GM10847 (cell line): ENCODE data around the gene AMH.

Source experiments
- POLR2A ChIP-seq: IDR thresholded peaks from 2 replicates; pipeline ENCODE4 v1.6.1; 2011; ENCODE audit not compliant: insufficient read length; ENCODE audit errors: extremely low read depth

Gene AMH

GRCh38 chr19:2261438-2262172, 12.5 kb downstream of the AMH start:
- no peak for TF ChIP-seq POLR2A

DNA sequence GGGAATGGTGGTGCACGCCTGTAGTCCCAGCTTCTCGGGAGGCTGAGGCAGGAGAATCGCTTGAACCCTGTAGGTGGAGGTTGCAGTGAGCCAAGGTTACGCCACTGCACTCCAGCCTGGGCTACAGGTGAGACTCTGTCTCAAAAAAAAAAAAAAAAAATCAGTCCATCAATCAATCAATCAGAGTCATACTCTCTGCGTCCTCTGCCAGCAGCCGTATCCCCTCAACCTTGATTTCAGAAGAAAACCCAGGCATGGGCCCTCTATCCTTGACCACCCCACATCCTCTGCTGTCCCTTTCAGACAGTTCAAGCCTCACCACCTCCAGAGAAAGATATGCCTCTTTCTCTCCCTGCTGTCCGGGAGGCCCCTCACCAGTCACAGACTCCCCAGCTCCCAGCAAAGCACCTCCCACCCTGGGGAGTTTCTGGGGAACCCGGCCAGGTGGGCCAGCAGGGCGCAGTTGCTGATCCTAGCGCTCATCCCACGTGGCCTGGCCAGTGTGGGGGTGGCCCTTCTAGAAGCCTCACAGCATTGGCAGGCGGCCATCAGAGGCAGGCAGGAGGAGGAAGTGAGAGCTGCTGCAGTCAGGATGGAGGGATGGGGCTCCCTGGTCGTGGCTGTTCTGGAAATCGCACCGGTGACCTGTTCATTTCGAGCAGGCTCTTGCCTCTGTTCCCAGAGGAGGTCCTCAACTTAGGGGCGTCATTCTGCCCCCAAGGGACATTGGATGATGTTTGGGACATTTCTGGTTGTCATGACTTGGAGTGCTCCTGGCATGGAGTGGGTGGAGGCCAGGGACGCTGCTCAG, 17.3 kb downstream of the AMH start:
- no peak for TF ChIP-seq POLR2A

DNA sequence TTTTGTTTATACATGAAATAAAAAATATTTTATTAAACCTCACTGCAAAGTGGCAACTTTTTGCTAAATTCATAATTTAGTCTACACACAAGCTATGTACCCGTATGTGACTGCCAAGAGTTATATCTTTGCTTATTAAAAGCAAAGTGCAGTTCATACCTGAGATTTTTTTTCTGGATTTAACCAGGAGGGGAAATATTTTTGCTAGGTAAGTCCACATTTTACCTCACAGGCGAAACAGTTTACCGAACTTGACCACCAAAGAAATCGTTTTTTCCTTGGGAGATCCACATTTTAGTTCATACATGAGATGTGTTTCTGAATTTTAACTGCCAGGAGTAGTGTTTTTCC, 19.3 kb downstream of the AMH start:
- no peak for TF ChIP-seq POLR2A

DNA sequence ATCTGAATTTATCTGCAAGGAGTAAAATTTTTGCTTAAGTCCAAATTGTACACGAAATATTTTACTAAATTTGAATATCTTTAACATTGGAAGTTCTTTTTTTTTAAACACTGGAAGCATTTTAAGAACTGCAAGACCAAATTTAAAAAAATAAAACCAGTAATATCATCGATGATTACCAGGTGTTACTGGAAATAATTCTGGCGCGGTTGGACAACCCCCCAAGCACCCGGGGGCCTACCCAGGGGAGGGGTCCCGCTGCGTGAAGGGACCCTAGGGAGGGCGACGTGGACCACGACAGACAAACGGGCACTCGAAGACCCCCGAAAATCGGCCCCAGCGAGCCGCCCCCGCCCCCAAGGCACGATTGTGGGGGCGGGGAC, 19.7 kb downstream of the AMH start:
- no peak for TF ChIP-seq POLR2A

GRCh38 chr19:2269244-2270156, 20.4 kb downstream of the AMH start:
- TF ChIP-seq POLR2A = peak; percentile 99

DNA sequence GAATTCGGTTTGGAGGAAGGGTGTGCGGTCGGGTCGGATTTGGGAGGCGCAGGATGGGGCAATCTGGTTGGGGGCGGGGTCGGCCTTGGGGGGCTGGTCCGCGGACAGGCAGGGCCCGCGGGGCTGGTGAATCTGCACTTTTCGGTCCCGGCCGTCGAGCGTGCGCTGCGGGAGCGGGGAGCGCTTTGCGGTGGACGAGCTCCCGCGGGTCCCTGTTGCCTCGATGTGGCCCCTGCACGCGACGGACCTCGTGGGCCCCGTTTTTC, 21.0 kb downstream of the AMH start:
- no peak for TF ChIP-seq POLR2A

DNA sequence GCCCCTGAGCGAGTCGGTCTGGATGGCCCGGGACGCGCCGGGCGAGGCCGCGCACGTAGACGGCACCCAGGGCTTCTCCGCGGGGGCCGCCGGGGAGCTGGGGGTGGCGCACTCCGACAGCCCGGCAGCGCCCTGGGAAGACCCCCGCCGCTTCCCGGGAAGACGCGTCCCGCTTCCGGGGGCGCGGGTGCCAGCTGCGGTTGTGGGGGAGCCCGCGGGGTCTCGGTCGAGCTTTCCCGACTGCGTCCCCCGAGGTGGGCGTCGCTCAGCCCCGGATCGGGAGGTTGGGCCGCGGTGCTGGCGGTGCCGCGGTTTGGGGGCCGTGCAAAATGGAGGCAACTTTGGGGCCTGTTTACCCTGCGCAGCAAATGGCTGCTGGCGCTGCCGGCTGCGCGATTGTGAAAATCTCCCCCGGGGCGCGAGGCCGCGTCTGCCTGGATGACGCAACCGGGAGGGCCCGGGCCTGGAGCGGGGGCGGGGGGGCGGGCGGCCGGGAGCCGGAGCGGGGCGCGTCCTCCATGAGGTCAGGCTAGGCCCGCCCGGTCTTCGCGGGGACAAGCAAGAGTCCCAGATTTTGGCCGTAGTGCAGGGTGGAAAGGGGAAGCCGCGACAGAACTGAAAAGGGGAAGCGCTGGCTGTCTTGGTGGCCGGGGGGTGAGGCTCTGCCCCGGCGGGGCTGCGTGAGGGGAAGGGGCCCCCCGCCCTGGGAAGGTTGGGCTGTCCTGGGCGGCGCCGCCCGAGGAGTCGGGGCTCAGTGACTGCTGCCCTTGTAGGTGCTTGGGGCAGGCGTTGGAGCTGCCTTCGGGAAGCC, 21.5 kb downstream of the AMH start:
- no peak for TF ChIP-seq POLR2A

- no peak for TF ChIP-seq POLR2A
Measured at GRCh38 chr19:2271234-2272103, 22.3 kb downstream of the AMH start.

GRCh38 chr19:2273356-2274184, 24.4 kb downstream of the AMH start:
- TF ChIP-seq POLR2A = peak; percentile 30

DNA sequence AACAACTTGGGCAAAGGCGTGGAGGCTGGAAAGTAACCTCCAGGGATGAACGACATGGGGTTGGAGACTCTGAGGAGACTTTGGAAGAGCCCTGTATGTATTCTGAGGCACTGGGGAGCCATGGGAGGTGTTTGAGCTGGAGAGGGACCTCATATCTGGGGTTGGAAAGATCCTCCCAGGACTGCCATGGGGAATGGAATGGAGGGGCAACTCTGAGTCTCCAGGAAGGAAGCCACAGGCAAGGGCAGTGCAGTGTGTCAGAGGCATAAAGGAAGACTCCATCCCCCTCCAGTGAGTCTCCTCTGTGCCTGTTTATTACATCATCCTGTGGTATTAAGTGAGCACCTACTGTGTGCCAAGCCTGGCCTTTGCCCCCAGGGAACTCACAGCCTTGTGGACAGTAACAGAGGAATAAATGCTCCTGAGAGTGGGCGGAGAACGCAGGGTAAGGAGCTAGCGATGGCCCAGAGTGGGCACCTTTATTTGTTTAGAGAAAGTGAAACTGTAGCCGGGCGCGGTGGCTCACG, 25.1 kb downstream of the AMH start:
- no peak for TF ChIP-seq POLR2A

- no peak for TF ChIP-seq POLR2A
Measured at GRCh38 chr19:2274931-2275535, 25.9 kb downstream of the AMH start.

GRCh38 chr19:2275588-2276428, 26.7 kb downstream of the AMH start:
- TF ChIP-seq POLR2A = no peak
